DND-41 (cell line): ENCODE data around the gene PUM1.

Experiments
- EZH2 ChIP-seq: IDR thresholded peaks from 3 replicates; pipeline ENCODE4 v1.6.1; 2012; ENCODE audit warnings: borderline replicate concordance, low read depth, mild to moderate bottlenecking, moderate library complexity, low read length, inconsistent platforms; ENCODE audit not compliant: severe bottlenecking
- TF ChIP-seq, protein P1 (sequence below): IDR thresholded peaks from 2 replicates; pipeline ENCODE4 v1.5.1; 2012; ENCODE audit warnings: borderline replicate concordance, low read length, moderate library complexity, mild to moderate bottlenecking; ENCODE audit not compliant: poor library complexity, severe bottlenecking; ENCODE audit errors: extremely low read depth

- TF ChIP-seq, protein P1, sequence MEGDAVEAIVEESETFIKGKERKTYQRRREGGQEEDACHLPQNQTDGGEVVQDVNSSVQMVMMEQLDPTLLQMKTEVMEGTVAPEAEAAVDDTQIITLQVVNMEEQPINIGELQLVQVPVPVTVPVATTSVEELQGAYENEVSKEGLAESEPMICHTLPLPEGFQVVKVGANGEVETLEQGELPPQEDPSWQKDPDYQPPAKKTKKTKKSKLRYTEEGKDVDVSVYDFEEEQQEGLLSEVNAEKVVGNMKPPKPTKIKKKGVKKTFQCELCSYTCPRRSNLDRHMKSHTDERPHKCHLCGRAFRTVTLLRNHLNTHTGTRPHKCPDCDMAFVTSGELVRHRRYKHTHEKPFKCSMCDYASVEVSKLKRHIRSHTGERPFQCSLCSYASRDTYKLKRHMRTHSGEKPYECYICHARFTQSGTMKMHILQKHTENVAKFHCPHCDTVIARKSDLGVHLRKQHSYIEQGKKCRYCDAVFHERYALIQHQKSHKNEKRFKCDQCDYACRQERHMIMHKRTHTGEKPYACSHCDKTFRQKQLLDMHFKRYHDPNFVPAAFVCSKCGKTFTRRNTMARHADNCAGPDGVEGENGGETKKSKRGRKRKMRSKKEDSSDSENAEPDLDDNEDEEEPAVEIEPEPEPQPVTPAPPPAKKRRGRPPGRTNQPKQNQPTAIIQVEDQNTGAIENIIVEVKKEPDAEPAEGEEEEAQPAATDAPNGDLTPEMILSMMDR, result no peak
- TF ChIP-seq EZH2, result no peak
Observed at GRCh38 chr1:30923597-30923996, 141.9 kb downstream of the PUM1 start.
